Osteoblast (primary cell): Measurements from ENCODE around the gene TUSC2. TPM values are rescaled to one million over a fixed set of nuclear protein-coding genes. Genes with fewer than 3 reads are reported as not detected.

Experiments used
- DNase-seq: peaks from one replicate; pipeline ENCODE4 v3.0.0; 2011; ENCODE audit warnings: low spot score, mixed read lengths; ENCODE audit not compliant: insufficient read length; ENCODE audit errors: missing footprints
- H2AFZ ChIP-seq: 2 replicates; pipeline ENCODE4 v1.6.0; 2011; ENCODE audit warnings: mild to moderate bottlenecking, low read length
- H3K27ac ChIP-seq: 2 replicates; pipeline ENCODE4 v1.5.1; 2011; ENCODE audit warnings: mild to moderate bottlenecking, low read depth, low read length, moderate library complexity
- H3K27me3 ChIP-seq: 2 replicates; pipeline ENCODE4 v1.6.0; 2012; ENCODE audit warnings: mild to moderate bottlenecking, control low read depth, inconsistent platforms, low read length, moderate library complexity; ENCODE audit not compliant: insufficient read depth
- H3K36me3 ChIP-seq: 2 replicates; pipeline ENCODE4 v1.5.1; 2011; ENCODE audit warnings: mild to moderate bottlenecking, low read length, control low read depth, moderate library complexity; ENCODE audit not compliant: insufficient read depth
- H3K4me1 ChIP-seq: 2 replicates; pipeline ENCODE4 v1.5.1; 2011; ENCODE audit warnings: mild to moderate bottlenecking, low read length, control low read depth, moderate library complexity; ENCODE audit not compliant: insufficient read depth
- H3K4me2 ChIP-seq: 2 replicates; pipeline ENCODE4 v1.6.0; 2011; ENCODE audit warnings: mild to moderate bottlenecking, low read length; ENCODE audit not compliant: insufficient read depth
- H3K4me3 ChIP-seq: fragments of 200-600 bp; sonication (generic); 3 replicates; pipeline ENCODE4 v1.5.1; 2012; ENCODE audit warnings: mild to moderate bottlenecking, low read length, inconsistent platforms; ENCODE audit not compliant: insufficient read depth
- H3K79me2 ChIP-seq: 2 replicates; pipeline ENCODE4 v1.6.0; 2012; ENCODE audit warnings: mild to moderate bottlenecking, low read length, control low read depth, inconsistent platforms; ENCODE audit not compliant: insufficient read depth
- H3K9me3 ChIP-seq: 2 replicates; pipeline ENCODE4 v1.5.1; 2011; ENCODE audit warnings: low read depth, low read length, control low read depth
- H4K20me1 ChIP-seq: 2 replicates; pipeline ENCODE4 v1.6.0; 2012; ENCODE audit warnings: mild to moderate bottlenecking, low read length, control low read depth; ENCODE audit not compliant: insufficient read depth
- CTCF ChIP-seq: IDR thresholded peaks from 2 replicates; pipeline ENCODE4 v1.5.1; 2011; ENCODE audit warnings: mild to moderate bottlenecking, low read depth, low read length, moderate library complexity; ENCODE audit errors: extremely low read depth
- total RNA-seq: library from RNA; depleted of rRNA; stranded (reverse); fragments of >200 nt; gene quantifications from 2 replicates; pipeline ENCODE4 v1.2.3, GENCODE V29; 2012

Gene TUSC2
- total RNA-seq, 1 donor = 16.6 TPM

- no peaks in the 10 kb centered on the region for H3K9me3 ChIP-seq
- H3K4me3 ChIP-seq = peak overlapping the region; percentile 78
- no peak overlapping the region for H2AFZ ChIP-seq
- H3K27ac ChIP-seq = peak overlapping the region; percentile 54
- peaks cover 12% of the 10 kb centered on the region for H3K79me2 ChIP-seq
- H3K36me3 ChIP-seq = no peaks in the 10 kb centered on the region
- peak overlapping the region; percentile 86 for H3K4me2 ChIP-seq
- peak; percentile 32 for TF ChIP-seq CTCF
- H4K20me1 ChIP-seq = no peaks in the 10 kb centered on the region
- peak; percentile 92 for DNase-seq
- no peaks in the 10 kb centered on the region for H3K27me3 ChIP-seq
- peaks cover 21% of the 10 kb centered on the region for H3K4me1 ChIP-seq
These were observed 29.9 kb downstream of the TUSC2 start for GRCh38 chr3:50297896-50298725.

GRCh38 chr3:50297384-50297775 is 30.6 kb downstream of the TUSC2 start:
- Histone ChIP-seq H2AFZ (no peak overlapping the region), H3K4me2 (no peak overlapping the region), H3K9me3 (no peaks in the 10 kb centered on the region), H3K4me1 (peaks cover 26% of the 10 kb centered on the region), H4K20me1 (no peaks in the 10 kb centered on the region), H3K27me3 (no peaks in the 10 kb centered on the region), H3K79me2 (peaks cover 12% of the 10 kb centered on the region), H3K4me3 (no peak overlapping the region), H3K27ac (no peak overlapping the region), H3K36me3 (no peaks in the 10 kb centered on the region)
- no peak for DNase-seq
- TF ChIP-seq CTCF = no peak

- H3K27ac ChIP-seq = no peak overlapping the region
- H3K4me2 ChIP-seq = no peak overlapping the region
- H3K4me1 ChIP-seq = peaks cover 26% of the 10 kb centered on the region
- no peak overlapping the region for H2AFZ ChIP-seq
- no peaks in the 10 kb centered on the region for H3K36me3 ChIP-seq
- TF ChIP-seq CTCF = no peak
- H3K27me3 ChIP-seq = no peaks in the 10 kb centered on the region
- no peak overlapping the region for H3K4me3 ChIP-seq
- H3K79me2 ChIP-seq = peaks cover 16% of the 10 kb centered on the region
- H4K20me1 ChIP-seq = no peaks in the 10 kb centered on the region
- DNase-seq = no peak
- H3K9me3 ChIP-seq = no peaks in the 10 kb centered on the region
These were observed 31.2 kb downstream of the TUSC2 start for GRCh38 chr3:50296721-50297383.
